Activated CD4-positive, alpha-beta T cell treated with anti-CD3 and anti-CD28 coated beads, Interleukin-2, amount 10 ng/mL, durations not matched to agents 24 days and 14 days (primary cell): ENCODE measurements around the gene GTF2H3. TPM values are rescaled to one million over a fixed set of nuclear protein-coding genes. Genes with fewer than 3 reads are reported as not detected.
"Not testable (repeated sequence)": the region's sequence is repeated elsewhere in the genome, so short reads cannot be mapped to it uniquely, and the experiment has no call there.

Experiments
- DNase-seq: peaks from one replicate; pipeline ENCODE4 v3.0.0; 2022
- H3K27ac Mint-ChIP-seq: one replicate; pipeline ENCODE4 v1.8.0; 2022; ENCODE audit warnings: mild to moderate bottlenecking, mixed read lengths
- H3K27me3 Mint-ChIP-seq: one replicate; pipeline ENCODE4 v1.8.0; 2022; ENCODE audit warnings: mixed read lengths
- H3K36me3 Mint-ChIP-seq: one replicate; pipeline ENCODE4 v1.8.0; 2022; ENCODE audit warnings: low read depth, mild to moderate bottlenecking, mixed read lengths
- H3K4me1 Mint-ChIP-seq: one replicate; pipeline ENCODE4 v1.8.0; 2021; ENCODE audit warnings: mixed read lengths
- H3K4me3 Mint-ChIP-seq: one replicate; pipeline ENCODE4 v1.8.0; 2022; ENCODE audit warnings: mild to moderate bottlenecking, moderate library complexity, mixed read lengths
- H3K9me3 Mint-ChIP-seq: one replicate; pipeline ENCODE4 v1.8.0; 2021; ENCODE audit warnings: mixed read lengths
- intact Hi-C: fragments of 100-400 bp; cut with micrococcal nuclease; formaldehyde crosslinking; loops from one replicate; pipeline ENCODE4 v1.15.1; 2023
- total RNA-seq: library from RNA; stranded (reverse); gene quantifications from 2 replicates; pipeline ENCODE4 v1.2.3, GENCODE V29; 2022

The GTF2H3 gene
- 66.8 and 69.7 TPM in 2 replicates for total RNA-seq

DNA sequence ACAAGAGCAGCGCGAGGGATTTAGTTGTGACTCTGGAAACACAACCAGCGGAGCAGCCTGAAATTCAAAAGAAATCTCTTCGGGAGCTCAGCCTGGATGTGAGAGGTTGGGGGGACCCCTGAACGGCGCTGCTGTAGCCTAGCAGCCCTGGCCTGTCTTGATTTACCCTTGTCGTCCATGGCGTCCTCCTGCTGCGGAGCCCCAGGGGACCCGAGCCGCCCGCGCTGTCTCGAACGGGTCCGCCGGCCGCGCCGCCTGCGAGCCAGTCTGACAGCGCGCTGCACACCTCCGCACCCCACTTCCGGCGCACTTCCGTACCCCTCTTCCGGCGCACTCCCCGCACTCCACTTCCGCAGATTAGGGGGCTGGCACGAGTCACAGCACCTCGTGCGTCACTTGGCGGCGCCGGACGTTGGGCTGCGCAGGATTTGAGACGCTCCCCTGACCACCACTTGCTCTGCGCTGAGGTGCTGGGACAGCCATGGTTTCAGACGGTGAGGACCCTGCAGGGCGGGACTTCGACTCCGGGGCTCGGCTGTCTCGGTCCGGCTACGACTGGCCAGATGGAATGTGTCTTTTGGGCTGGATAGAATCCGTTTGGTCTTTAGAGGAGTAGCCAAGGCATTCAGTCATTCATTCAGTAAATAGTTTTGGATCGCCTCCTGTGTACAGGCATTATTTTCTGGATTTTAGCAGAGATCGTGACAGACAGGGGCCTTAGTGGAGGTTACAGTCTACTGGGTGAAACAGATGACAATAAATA is at the start of gene GTF2H3, which contains the start of gene EIF2B1:
Gene GTF2H3, plus strand, starts transcription at position 451 of the 763 bp plus-strand sequence. Its CDS starts 31 bp downstream, at position 482.
Gene EIF2B1, minus strand, starts transcription at position 308 of the 763 bp plus-strand sequence. Its CDS starts 129 bp downstream, at position 179.
- intact Hi-C loops = loop anchor here (1.0 kb wide), 3 partner anchors 31 to 81 kb away; partner anchors contain the start of genes DDX55 and TMED2
- H3K27ac Mint-ChIP-seq = peak within 1 kb of the TSS; percentile 93
- peaks cover 17% of the 10 kb centered on the region for H3K4me1 Mint-ChIP-seq
- no peaks in the 10 kb centered on the region for H3K9me3 Mint-ChIP-seq
- H3K4me3 Mint-ChIP-seq = peak within 1 kb of the TSS; percentile 98
- peaks cover 38% of the 10 kb centered on the region for H3K36me3 Mint-ChIP-seq
- no peaks in the 10 kb centered on the region for H3K27me3 Mint-ChIP-seq
- peak; percentile 99 for DNase-seq

DNA sequence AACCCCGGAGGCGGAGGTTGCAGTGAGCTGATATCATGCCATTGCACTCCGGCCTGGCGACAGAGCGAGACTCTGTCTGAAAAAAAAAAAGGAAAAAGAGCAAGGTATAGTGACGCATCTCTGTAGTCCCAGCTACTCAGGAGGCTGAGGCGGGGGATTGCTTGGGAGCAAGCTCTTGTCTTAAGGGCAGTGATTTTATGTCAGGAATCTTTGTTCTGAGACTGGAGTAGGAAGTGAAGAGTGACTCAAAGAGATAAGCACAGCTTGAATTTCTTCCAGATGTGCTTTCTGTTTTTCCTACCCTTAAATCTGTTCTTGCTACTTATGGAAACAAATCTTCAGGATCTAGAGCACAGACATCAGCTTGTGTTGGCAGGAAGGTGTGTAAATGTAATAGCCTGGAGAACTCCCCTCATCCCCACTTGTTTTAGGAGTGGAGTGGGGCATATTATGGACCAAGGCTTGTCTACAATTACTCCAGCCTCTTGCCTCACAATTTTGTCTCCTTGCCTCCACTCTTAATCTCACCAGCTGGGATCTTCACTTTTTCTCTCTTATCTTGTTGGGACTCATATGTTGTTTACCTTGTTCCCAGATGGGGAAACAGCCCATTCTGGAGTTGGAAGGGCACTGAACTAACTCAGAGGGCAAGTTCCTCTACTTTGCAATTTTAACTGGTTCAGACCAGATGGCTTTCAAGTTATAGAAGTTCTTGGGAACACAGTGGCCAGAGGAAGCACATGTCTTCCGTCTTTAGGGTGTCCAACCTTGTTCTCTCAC is 41.7 kb upstream of the GTF2H3 start:
- intact Hi-C loops = no loop called here
- Mint-ChIP-seq H3K36me3 (peaks cover 58% of the 10 kb centered on the region), H3K4me1 (peaks cover 26% of the 10 kb centered on the region), H3K4me3 (no peak overlapping the region), H3K27ac (peak overlapping the region; percentile 51), H3K27me3 (no peaks in the 10 kb centered on the region), H3K9me3 (no peaks in the 10 kb centered on the region)
- DNase-seq = no peak

DNA sequence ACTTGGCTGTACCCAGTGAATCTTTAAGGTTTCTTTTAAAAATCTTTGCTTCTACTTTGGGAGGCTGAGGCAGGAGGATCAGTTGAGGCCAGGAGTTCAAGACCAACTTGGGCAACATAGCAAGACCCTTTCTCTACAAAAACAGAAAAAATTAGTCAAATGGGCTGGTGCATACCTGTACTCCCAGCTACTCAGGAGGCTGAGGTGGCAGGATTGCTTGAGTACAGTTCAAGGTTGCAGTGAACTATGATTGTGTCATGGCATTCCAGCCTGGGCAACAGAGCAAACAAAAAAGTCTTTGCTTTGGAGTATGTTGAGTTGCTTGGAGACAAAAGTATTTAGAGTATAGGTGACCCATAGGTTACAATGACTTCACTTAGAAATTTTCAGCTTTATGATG is 37.9 kb upstream of the GTF2H3 start:
- Mint-ChIP-seq H3K27ac (no peak overlapping the region), H3K36me3 (peaks cover 58% of the 10 kb centered on the region), H3K4me3 (no peak overlapping the region), H3K4me1 (peaks cover 16% of the 10 kb centered on the region), H3K9me3 (no peaks in the 10 kb centered on the region), H3K27me3 (no peaks in the 10 kb centered on the region)
- intact Hi-C loops = no loop called here
- DNase-seq = no peak

DNA sequence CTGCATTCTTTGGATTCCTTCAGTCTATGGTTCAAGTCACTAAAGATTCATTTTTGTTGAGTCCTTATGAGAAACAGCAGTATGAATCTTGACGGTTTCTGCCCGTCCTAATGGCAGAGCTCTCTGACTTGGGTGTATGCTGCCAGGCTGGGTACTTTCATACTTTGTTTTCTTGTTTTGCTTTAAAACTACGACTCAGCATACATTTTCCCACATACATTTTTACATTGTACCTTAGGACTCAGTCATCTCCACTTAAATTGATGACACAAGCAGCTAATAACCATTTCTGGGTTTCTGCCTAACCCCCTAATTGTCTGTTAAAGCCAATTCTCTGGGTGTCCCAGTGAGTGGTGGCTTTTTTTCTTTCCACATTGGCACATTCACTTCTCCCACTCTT is 36.5 kb upstream of the GTF2H3 start:
- no peaks in the 10 kb centered on the region for H3K27me3 Mint-ChIP-seq
- H3K27ac Mint-ChIP-seq = no peak overlapping the region
- intact Hi-C loops = no loop called here
- no peak for DNase-seq
- H3K9me3 Mint-ChIP-seq = no peaks in the 10 kb centered on the region
- H3K36me3 Mint-ChIP-seq = peaks cover 48% of the 10 kb centered on the region
- H3K4me3 Mint-ChIP-seq = no peak overlapping the region
- peaks cover 13% of the 10 kb centered on the region for H3K4me1 Mint-ChIP-seq

DNA sequence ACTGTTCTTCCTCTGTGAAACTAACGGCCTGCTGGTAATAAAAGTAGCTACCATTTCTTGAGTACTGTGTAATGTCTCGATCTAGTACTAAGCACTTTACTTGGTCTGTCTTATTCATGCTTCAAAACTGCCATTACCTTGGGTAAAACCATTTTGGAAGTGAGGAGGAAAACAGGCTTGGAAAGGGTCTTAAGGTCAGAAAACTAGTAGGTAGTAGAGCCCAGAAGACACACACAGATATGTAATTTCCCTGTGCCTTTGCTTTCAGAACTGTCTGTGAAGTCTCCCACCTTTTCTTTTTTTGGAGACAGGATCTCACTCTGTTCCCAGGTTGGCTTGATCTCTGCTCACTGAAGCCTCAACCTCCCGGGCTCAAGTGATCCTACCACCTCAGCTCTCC is 35.1 kb upstream of the GTF2H3 start:
- no peaks in the 10 kb centered on the region for H3K9me3 Mint-ChIP-seq
- no peak overlapping the region for H3K4me3 Mint-ChIP-seq
- peaks cover 18% of the 10 kb centered on the region for H3K4me1 Mint-ChIP-seq
- intact Hi-C loops = no loop called here
- no peaks in the 10 kb centered on the region for H3K27me3 Mint-ChIP-seq
- no peak for DNase-seq
- H3K27ac Mint-ChIP-seq = peak overlapping the region; percentile 61
- H3K36me3 Mint-ChIP-seq = peaks cover 47% of the 10 kb centered on the region

DNA sequence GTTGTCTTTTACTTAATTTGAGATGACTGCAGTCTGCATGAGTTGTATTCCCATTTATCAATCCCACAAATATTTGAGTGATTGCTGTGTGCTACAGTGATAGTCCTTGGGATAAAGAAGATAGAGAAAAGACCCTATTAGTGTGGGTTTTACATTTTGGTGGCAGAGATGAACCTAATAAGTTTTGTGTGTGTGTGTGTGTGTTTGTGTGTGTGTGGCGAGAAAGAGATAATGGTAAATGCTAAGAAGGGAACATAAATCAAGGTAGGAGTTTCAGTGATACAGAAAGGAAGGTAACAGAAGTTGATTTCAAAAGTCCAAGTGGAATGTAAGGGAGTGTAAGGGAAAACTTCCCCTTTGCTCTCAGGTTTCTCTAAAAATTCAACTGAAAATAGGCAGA is 34.3 kb upstream of the GTF2H3 start:
- Mint-ChIP-seq H3K36me3 (peaks cover 50% of the 10 kb centered on the region), H3K27me3 (no peaks in the 10 kb centered on the region)
- intact Hi-C loops = no loop called here

DNA sequence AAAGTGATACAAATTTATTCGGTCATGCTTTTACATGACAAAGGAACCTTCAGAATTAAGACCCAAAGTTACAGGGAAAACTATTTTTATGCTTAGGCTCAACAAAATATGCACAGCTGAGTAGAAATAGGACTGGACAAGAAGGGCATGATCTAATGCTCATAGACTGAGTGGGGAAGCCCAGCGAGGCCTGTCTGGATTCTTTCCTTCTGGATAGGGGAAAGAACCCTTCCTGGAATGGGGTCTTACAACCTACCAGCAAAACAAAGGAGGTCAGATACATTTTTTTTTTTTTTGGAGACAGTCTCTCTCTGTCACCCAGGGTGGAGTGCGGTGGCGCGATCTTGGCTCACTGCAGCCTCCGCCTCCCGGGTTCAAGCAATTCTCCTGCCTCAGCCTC is 33.9 kb upstream of the GTF2H3 start:
- Mint-ChIP-seq H3K27me3 (no peaks in the 10 kb centered on the region), H3K4me3 (peak overlapping the region; percentile 52), H3K27ac (no peak overlapping the region), H3K4me1 (peaks cover 18% of the 10 kb centered on the region), H3K9me3 (no peaks in the 10 kb centered on the region), H3K36me3 (peaks cover 53% of the 10 kb centered on the region)
- intact Hi-C loops = no loop called here
- no peak for DNase-seq

More for the DNA sequence above, 34.3 kb upstream of the GTF2H3 start:
- peak overlapping the region; percentile 61 for H3K27ac Mint-ChIP-seq
- peak overlapping the region; percentile 22 for H3K4me3 Mint-ChIP-seq
- no peaks in the 10 kb centered on the region for H3K9me3 Mint-ChIP-seq
- H3K4me1 Mint-ChIP-seq = peaks cover 18% of the 10 kb centered on the region
- no peak for DNase-seq

DNA sequence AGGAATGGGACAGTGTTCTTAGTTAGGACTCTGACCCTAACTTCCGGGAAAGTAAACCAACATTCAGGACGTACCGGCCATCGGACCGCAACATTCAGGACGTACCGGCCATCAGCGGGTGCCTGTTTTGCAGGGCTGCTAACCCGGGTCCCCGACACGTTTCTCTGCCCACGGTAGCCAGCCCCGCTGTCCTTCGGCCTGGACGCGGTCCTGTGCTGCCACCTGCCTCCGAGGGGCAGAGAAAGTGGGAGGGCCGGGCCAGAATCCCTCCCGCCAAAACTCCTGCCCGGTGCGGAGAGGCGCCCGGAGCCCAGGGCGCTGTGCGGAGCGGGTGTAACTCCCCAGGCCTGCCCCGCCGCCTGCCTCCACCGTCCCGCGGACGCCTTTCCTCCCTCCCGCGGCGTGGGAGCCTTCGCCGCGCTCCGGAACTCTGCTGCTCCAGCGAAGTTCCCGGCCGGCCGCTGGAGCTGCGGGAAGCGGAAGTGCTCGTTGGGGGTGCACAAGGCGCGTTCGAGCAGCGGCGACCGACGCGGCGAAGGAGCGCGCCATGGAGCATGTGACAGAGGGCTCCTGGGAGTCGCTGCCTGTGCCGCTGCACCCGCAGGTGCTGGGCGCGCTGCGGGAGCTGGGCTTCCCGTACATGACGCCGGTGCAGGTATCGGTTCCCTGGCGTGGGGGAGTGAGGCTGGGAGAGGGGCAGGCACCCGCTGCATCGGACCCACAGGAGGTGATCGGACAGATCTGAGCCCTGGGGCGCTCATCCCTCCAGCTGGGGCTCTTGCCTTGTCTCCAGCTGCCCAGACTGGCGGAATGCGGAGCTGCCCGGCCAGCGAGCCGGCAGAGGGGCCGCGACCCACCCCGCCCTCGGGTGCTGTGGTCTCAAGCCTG is 31.8 kb upstream of the GTF2H3 start, which contains the start of gene DDX55:
Gene DDX55, plus strand, starts transcription at position 498 of the 888 bp plus-strand sequence. Its CDS starts 50 bp downstream, at position 548.
- peaks cover 19% of the 10 kb centered on the region for H3K4me1 Mint-ChIP-seq
- peak within 1 kb of the TSS; percentile 93 for H3K4me3 Mint-ChIP-seq
- peak within 1 kb of the TSS; percentile 94 for H3K27ac Mint-ChIP-seq
- peaks cover 50% of the 10 kb centered on the region for H3K36me3 Mint-ChIP-seq
- H3K9me3 Mint-ChIP-seq = no peaks in the 10 kb centered on the region
- intact Hi-C loops = loop anchor here (1.0 kb wide), 1 partner anchor 31 kb away; the partner anchor contains the start of genes EIF2B1 and GTF2H3
- peak; percentile 96 for DNase-seq
- H3K27me3 Mint-ChIP-seq = no peaks in the 10 kb centered on the region

DNA sequence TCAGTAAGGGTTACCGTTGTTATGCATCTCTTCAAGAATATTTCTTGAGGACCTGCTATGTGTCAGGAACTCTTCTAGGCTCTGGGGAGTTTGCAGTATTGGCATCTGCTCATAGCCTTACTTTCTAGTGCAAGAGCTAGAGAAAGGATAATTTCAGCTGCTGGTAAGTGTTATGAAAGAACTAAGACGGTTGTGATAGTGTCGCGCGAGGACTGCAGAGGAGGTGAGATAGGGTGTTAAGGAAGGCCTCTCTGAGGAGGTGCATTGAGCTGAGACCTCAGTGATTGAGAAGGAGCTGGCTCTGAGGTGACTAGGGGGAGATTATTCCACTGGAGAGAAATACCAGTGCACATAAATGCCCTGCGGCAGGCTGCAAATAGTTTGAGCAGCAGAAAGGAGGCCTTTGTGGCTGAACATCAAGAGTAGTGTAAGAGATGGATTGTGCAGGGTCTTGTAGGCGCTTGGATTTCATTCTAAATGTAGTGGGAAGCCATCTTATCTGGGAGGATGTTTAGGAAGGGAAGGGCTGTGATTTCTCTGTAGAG is 30.9 kb upstream of the GTF2H3 start:
- Mint-ChIP-seq H3K27me3 (no peaks in the 10 kb centered on the region), H3K4me1 (peaks cover 20% of the 10 kb centered on the region), H3K36me3 (peaks cover 52% of the 10 kb centered on the region), H3K27ac (peak overlapping the region; percentile 94), H3K4me3 (peak overlapping the region; percentile 93), H3K9me3 (no peaks in the 10 kb centered on the region)
- DNase-seq = peak; percentile 72
- intact Hi-C loops = loop anchor here (1.0 kb wide), 1 partner anchor 31 kb away; the partner anchor contains the start of genes EIF2B1 and GTF2H3

DNA sequence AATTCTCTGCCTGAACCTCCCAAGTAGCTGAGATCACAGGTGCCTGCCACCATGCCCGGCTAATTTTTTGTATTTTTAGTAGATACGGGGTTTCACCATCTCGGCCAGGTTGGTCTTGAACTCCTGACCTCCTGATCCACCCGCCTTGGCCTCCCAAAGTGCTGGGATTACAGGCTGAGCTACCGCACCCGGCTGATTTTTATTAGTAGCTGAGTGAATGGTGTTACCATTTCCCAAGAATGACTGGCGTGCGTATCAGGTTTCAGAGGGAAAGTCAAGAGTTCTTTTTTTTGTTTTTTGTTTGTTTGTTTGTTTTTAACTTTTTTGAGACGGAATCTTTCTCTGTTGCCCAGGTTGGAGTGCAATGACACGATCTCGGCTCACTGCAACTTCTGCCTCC is 30.1 kb upstream of the GTF2H3 start:
- peaks cover 21% of the 10 kb centered on the region for H3K4me1 Mint-ChIP-seq
- H3K4me3 Mint-ChIP-seq = peak overlapping the region; percentile 93
- H3K9me3 Mint-ChIP-seq, H3K27me3 Mint-ChIP-seq, DNase-seq, intact Hi-C loops: not testable (repeated sequence)
- peaks cover 56% of the 10 kb centered on the region for H3K36me3 Mint-ChIP-seq
- H3K27ac Mint-ChIP-seq = peak overlapping the region; percentile 15

DNA sequence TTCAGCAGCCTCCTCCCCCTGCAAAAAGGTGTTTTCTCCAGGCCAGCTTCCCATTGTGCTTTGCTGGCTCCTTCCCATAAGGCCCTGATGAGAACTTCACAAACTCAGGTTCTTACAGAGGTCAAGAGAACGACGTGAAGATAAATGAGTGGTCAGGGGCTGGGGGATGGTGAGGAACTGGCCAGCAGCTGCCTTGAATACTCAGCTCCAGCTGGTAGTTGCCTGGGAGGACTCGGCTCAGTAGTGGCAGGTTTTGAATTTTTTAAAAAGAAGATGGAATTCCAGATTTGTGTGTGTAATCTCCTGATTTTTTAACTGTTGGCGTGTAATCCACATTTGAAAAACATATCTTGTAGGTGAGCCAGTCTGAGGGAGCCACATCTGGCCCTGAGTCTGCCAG is 25.9 kb upstream of the GTF2H3 start:
- no peaks in the 10 kb centered on the region for H3K9me3 Mint-ChIP-seq
- no peak for DNase-seq
- H3K27ac Mint-ChIP-seq = no peak overlapping the region
- H3K4me3 Mint-ChIP-seq = no peak overlapping the region
- H3K27me3 Mint-ChIP-seq = no peaks in the 10 kb centered on the region
- H3K4me1 Mint-ChIP-seq = peaks cover 12% of the 10 kb centered on the region
- peaks cover 72% of the 10 kb centered on the region for H3K36me3 Mint-ChIP-seq
- intact Hi-C loops = no loop called here

DNA sequence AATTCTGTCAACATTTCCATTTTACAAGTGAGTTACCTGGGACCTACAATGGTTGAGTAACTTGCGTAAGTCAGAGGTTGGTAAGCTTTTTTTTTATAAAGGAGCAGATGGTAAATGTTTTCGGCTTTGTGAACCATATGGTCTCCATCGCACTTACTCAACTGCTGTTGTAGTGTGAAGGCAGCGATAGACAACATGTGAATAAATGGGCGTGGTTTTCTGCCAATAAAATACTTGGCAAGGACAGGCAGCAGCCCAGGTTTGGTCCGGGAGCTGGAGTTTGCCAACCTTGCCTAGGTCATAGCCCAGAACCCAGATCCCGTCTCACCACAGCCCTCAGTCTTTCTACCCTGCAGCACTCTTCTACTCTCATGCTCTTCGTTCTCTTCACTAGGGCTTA is 25.4 kb upstream of the GTF2H3 start:
- Mint-ChIP-seq H3K27ac (peak overlapping the region; percentile 60), H3K27me3 (no peaks in the 10 kb centered on the region), H3K4me1 (peaks cover 9% of the 10 kb centered on the region), H3K36me3 (peaks cover 70% of the 10 kb centered on the region), H3K4me3 (no peak overlapping the region), H3K9me3 (no peaks in the 10 kb centered on the region)
- DNase-seq = no peak
- intact Hi-C loops = no loop called here

DNA sequence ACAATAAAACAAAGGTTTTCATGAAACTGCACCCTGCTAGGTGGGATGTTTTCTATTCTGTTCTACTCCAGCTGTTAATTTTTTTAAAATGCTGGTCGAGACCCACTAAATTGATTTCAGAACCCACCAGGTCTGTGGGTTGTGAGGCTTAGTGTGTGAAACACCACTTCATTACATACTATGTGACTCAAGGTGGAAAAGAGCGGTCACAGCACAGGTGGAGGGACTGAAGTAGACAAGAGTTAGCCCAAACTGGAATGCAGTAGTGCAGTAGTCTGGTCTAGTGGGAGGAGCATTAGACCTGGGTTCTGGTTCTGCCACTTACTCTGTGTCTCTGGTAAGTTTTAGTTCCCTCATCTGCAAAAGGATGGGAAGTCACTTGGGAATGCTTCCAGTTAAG is 19.5 kb upstream of the GTF2H3 start:
- Mint-ChIP-seq H3K4me1 (peaks cover 7% of the 10 kb centered on the region), H3K9me3 (no peaks in the 10 kb centered on the region), H3K4me3 (no peak overlapping the region), H3K27me3 (no peaks in the 10 kb centered on the region), H3K27ac (no peak overlapping the region), H3K36me3 (peaks cover 83% of the 10 kb centered on the region)
- no peak for DNase-seq
- intact Hi-C loops = no loop called here
